Fibroblast of pulmonary artery (primary cell): ENCODE results near the gene MTARC2.

Experiments used
- DNase-seq: peaks from one replicate; pipeline ENCODE4 v3.0.0-alpha.2; 2010; ENCODE audit warnings: low read depth
- H3K4me3 ChIP-seq: replicated peaks from 2 replicates; pipeline ENCODE4 v1.5.1; 2011; ENCODE audit warnings: low read depth, mild to moderate bottlenecking, control low read depth, low read length, moderate library complexity
- CTCF ChIP-seq: IDR thresholded peaks from 2 replicates; pipeline ENCODE4 v1.5.1; 2011; ENCODE audit warnings: mild to moderate bottlenecking, control low read depth, low read length, inconsistent platforms; ENCODE audit errors: missing control alignments

The MTARC2 gene

GRCh38 chr1:220833436-220833835, 85.3 kb downstream of the MTARC2 start:
- no peak for DNase-seq
- no peak for TF ChIP-seq CTCF
- no peak overlapping the region for H3K4me3 ChIP-seq
